ENCODE results near the gene AP2A2.

GRCh38 chr11:975827-976226 is 50.2 kb downstream of the AP2A2 start:
- TF ChIP-seq CTCF (IDR thresholded peaks at IDR 0.05): no peak
- TF ChIP-seq POLR2AphosphoS5 (IDR thresholded peaks at IDR 0.05): no peak
- TF ChIP-seq EP300 (IDR thresholded peaks at IDR 0.05): no peak
